AG10803 (cell line): ENCODE data around the gene DUOX2.

Experiments used
- DNase-seq: peaks from one replicate; pipeline ENCODE4 v3.0.0; 2010; ENCODE audit warnings: low read depth
- H3K4me3 ChIP-seq: 2 replicates; pipeline ENCODE4 v1.5.1; 2011; ENCODE audit warnings: mild to moderate bottlenecking, low read length, control low read depth
- CTCF ChIP-seq: conservative IDR thresholded peaks from 2 replicates; pipeline ENCODE4 v1.5.1; 2011; ENCODE audit warnings: mild to moderate bottlenecking, low read length, control low read depth, inconsistent platforms

Gene DUOX2

GRCh38 chr15:45097466-45097865 lies 16.5 kb downstream of the DUOX2 start:
- no peak overlapping the region for H3K4me3 ChIP-seq
- no peak for DNase-seq
- no peak for TF ChIP-seq CTCF

GRCh38 chr15:45095661-45096060 lies 18.3 kb downstream of the DUOX2 start:
- no peak overlapping the region for H3K4me3 ChIP-seq
- no peak for TF ChIP-seq CTCF
- no peak for DNase-seq

GRCh38 chr15:45094358-45094730 lies 19.6 kb downstream of the DUOX2 start:
- no peak for TF ChIP-seq CTCF
- no peak overlapping the region for H3K4me3 ChIP-seq
- no peak for DNase-seq

GRCh38 chr15:45093622-45094357 lies 20.2 kb downstream of the DUOX2 start:
- DNase-seq = no peak
- TF ChIP-seq CTCF = no peak
- H3K4me3 ChIP-seq = no peak overlapping the region

GRCh38 chr15:45093013-45093412 lies 21.0 kb downstream of the DUOX2 start:
- no peak for DNase-seq
- TF ChIP-seq CTCF = no peak
- no peak overlapping the region for H3K4me3 ChIP-seq

GRCh38 chr15:45091576-45091975 lies 22.4 kb downstream of the DUOX2 start:
- no peak for TF ChIP-seq CTCF
- peak; percentile 43 for DNase-seq
- H3K4me3 ChIP-seq = no peak overlapping the region

- no peak for TF ChIP-seq CTCF
- H3K4me3 ChIP-seq = no peak overlapping the region
- DNase-seq = peak; percentile 63
These were observed 22.8 kb downstream of the DUOX2 start for GRCh38 chr15:45091161-45091560.
